GM12892 (cell line): ENCODE results near the gene LRRC37B.
"Not testable (repeated sequence)": the region's sequence is repeated elsewhere in the genome, so short reads cannot be mapped to it uniquely, and the experiment has no call there.

Experiments
- POLR2AphosphoS5 ChIP-seq: IDR thresholded peaks from 2 replicates; pipeline ENCODE4 v1.6.1; 2011; ENCODE audit warnings: low read depth, low read length, control low read depth
- TAF1 ChIP-seq: IDR thresholded peaks from 2 replicates; pipeline ENCODE4 v1.6.1; 2011; ENCODE audit warnings: low read depth, mild to moderate bottlenecking, control low read depth, low read length, borderline replicate concordance

- not testable (repeated sequence) for TF ChIP-seq POLR2AphosphoS5, TAF1
Measured at GRCh38 chr17:32083550-32083979, 76.4 kb downstream of the LRRC37B start.
